ENCODE data around the gene SCAF1.
A peak's percentile ranks its signal among the peaks of the same experiment; 100 is the strongest.

GRCh38 chr19:49601482-49602038, 40.4 kb upstream of the SCAF1 start:
- no peak for TF ChIP-seq POLR2A (IDR thresholded peaks at IDR 0.05)
- no peak for TF ChIP-seq CTCF (IDR thresholded peaks at IDR 0.05 in 8 of 11, conservative IDR thresholded peaks at IDR 0.05 in 3 of 11)
- peak in 1 of 3 donors; percentile 57 for TF ChIP-seq POLR2AphosphoS5 (IDR thresholded peaks at IDR 0.05)
